WERI-Rb-1 (cell line): ENCODE results near the gene CYTH3.

Source experiments
- DNase-seq: peaks from one replicate; pipeline ENCODE4 v3.0.0-alpha.2; 2020
- H3K27ac ChIP-seq: fragments of 250-450 bp; sonication (Bioruptor Pico); 2 replicates; pipeline ENCODE4 v1.5.1; 2020; ENCODE audit warnings: mild to moderate bottlenecking, moderate library complexity
- H3K27me3 ChIP-seq: fragments of 250-450 bp; sonication (Bioruptor Pico); 2 replicates; pipeline ENCODE4 v1.5.1; 2021; ENCODE audit warnings: mild to moderate bottlenecking, low read depth, moderate library complexity; ENCODE audit not compliant: insufficient read depth, severe bottlenecking
- H3K36me3 ChIP-seq: fragments of 250-450 bp; sonication (Bioruptor Pico); 2 replicates; pipeline ENCODE4 v1.5.1; 2020; ENCODE audit warnings: mild to moderate bottlenecking, moderate library complexity
- H3K4me3 ChIP-seq: 2 replicates; pipeline ENCODE4 v1.5.1; 2011; ENCODE audit warnings: low read depth, mild to moderate bottlenecking, control low read depth, low read length
- H3K9me3 ChIP-seq: fragments of 250-450 bp; sonication (Bioruptor Pico); 2 replicates; pipeline ENCODE4 v1.5.1; 2021; ENCODE audit warnings: mild to moderate bottlenecking, moderate library complexity; ENCODE audit not compliant: severe bottlenecking
- CTCF ChIP-seq: IDR thresholded peaks from 2 replicates; pipeline ENCODE4 v1.5.1; 2011; ENCODE audit warnings: low read depth, mild to moderate bottlenecking, control low read depth, inconsistent platforms, low read length

Gene CYTH3

DNA sequence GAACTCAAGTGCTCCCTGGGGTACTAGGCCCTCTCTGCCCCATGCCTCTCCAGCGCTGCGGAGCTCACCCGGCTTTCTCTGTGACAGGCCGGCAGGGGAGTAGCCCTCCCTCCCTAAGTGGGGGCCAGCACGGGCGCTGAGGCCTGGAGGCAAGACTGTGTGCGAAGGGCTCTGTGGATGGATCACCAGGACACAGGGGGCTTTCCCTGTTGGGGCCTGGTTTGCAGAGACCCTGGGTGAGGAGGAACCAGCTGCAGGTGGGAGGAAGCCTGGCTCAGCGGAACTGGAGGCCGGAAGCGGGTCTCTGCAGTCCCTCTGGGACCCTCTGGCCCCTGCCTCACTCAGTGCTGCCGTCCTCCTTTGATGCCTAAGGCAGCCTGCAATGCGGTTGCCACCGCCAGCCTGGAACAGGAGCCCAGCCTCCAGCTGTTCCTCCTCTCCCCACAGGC is 106.0 kb downstream of the CYTH3 start:
- H3K27me3 ChIP-seq, result no peaks in the 10 kb centered on the region
- H3K36me3 ChIP-seq, result peaks cover 10% of the 10 kb centered on the region
- H3K9me3 ChIP-seq, result no peaks in the 10 kb centered on the region
- no peak for DNase-seq
- H3K4me3 ChIP-seq, result no peak overlapping the region
- TF ChIP-seq CTCF, result no peak
- no peak overlapping the region for H3K27ac ChIP-seq

GRCh38 chr7:6165521-6166320 is 106.7 kb downstream of the CYTH3 start:
- Histone ChIP-seq H3K27ac (no peak overlapping the region), H3K9me3 (no peaks in the 10 kb centered on the region), H3K27me3 (no peaks in the 10 kb centered on the region), H3K36me3 (peaks cover 15% of the 10 kb centered on the region), H3K4me3 (no peak overlapping the region)
- TF ChIP-seq CTCF, result no peak
- no peak for DNase-seq

DNA sequence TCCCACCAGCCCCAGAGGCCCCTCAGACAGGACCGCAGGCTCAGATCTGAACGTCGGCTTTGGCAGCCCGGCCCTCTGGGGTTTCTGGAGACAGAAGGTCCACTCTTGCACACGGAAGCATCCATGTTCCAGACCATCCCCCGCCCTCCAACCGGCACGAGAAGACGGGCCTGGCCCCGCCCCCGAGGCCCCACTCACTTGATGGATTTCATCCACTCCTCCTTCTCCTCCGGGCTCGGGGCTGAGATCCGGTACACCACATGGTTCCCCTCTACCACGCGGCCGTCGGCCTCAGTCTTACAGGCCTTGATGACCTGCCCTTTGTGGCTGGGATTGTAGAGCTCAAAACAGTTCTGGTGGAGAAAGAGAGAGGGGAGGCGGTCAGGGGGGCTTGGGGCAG is 107.3 kb downstream of the CYTH3 start:
- Histone ChIP-seq H3K27me3 (no peaks in the 10 kb centered on the region), H3K36me3 (peaks cover 16% of the 10 kb centered on the region), H3K27ac (no peak overlapping the region; the same call in 1 of the 2 replicates), H3K4me3 (no peak overlapping the region), H3K9me3 (no peaks in the 10 kb centered on the region)
- DNase-seq, result no peak
- TF ChIP-seq CTCF, result no peak

GRCh38 chr7:6164491-6164890 is 107.9 kb downstream of the CYTH3 start:
- H3K4me3 ChIP-seq, result no peak overlapping the region
- peak overlapping the region; percentile 57 for H3K27ac ChIP-seq
- H3K36me3 ChIP-seq, result peaks cover 19% of the 10 kb centered on the region
- H3K9me3 ChIP-seq, result no peaks in the 10 kb centered on the region
- peak; percentile 80 for TF ChIP-seq CTCF
- no peaks in the 10 kb centered on the region for H3K27me3 ChIP-seq
- DNase-seq, result peak; percentile 89

- Histone ChIP-seq H3K9me3 (no peaks in the 10 kb centered on the region), H3K27ac (no peak overlapping the region), H3K4me3 (no peak overlapping the region), H3K36me3 (peaks cover 22% of the 10 kb centered on the region), H3K27me3 (no peaks in the 10 kb centered on the region)
- DNase-seq, result no peak
- no peak for TF ChIP-seq CTCF
Observed at GRCh38 chr7:6164010-6164409, 108.4 kb downstream of the CYTH3 start.

- no peak for DNase-seq
- no peaks in the 10 kb centered on the region for H3K27me3 ChIP-seq
- TF ChIP-seq CTCF, result no peak
- H3K27ac ChIP-seq, result no peak overlapping the region
- H3K4me3 ChIP-seq, result no peak overlapping the region
- peaks cover 22% of the 10 kb centered on the region for H3K36me3 ChIP-seq
- no peaks in the 10 kb centered on the region for H3K9me3 ChIP-seq
Observed at GRCh38 chr7:6163402-6163801, 109.0 kb downstream of the CYTH3 start.
